Head of caudate nucleus (tissue), 42 donors: ENCODE data around the gene TASP1.

Experiments used
- DNase-seq, 42 donors: peaks; one replicate each; pipeline versions ENCODE4 v3.0.0 to v3.0.0-alpha.2; 2020 to 2021; ENCODE audit warnings: mixed read lengths in 7 of 42
- intact Hi-C: fragments of 100-400 bp; cut with DNase I; formaldehyde crosslinking; loops from one replicate; pipeline ENCODE4 v1.15.0; 2022

TASP1 gene

DNA sequence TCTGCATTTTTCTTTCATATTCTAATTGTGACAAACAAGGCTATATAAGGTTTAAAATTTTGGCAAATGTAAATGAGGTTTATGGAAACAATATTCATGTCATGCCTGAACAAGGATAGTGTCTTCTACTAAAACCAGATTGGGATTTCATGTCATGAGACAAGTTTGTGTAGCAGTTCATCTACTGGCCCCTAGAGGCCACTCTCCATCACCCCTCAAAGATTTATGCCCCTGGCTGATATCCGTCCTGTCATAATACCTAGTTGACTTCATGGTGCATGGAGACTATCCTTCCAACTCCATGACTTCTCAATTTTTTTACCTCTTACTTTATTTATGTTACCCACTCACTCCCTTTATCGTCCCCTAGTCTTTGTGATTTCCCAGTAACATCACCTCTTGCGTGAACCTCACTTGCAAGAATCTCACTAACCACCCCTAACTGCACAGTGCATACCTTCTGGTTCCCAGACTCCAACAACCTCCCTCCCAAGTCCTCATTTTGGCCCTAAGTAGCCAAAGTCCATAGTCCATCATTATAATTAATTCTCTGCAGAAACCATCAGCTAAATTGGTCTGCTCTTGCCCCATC, 179.8 kb downstream of the TASP1 start:
- DNase-seq, result peak in 2 of 42 donors; percentile 3 to 8

DNA sequence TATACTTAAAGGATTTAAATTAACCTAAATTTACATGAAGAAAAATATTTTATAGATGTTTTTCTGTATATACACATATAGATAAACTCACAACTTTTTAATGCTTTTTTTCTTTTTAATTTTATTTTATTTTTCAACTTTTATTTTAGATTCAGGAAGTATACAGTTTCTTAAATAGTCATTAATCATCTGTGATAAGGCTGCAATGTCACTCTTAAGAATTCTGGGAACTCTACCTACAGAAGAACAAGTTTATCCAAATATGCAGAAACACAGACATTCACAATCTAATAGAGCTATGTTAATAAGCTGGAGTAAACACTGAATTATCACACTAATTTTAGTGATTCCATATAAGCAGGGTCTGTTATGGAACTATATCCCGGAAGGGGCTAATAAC, 181.2 kb downstream of the TASP1 start:
- intact Hi-C loops, result no loop called here
- DNase-seq, result no peak

More for the DNA sequence above, 179.8 kb downstream of the TASP1 start:
- intact Hi-C loops, result no loop called here

DNA sequence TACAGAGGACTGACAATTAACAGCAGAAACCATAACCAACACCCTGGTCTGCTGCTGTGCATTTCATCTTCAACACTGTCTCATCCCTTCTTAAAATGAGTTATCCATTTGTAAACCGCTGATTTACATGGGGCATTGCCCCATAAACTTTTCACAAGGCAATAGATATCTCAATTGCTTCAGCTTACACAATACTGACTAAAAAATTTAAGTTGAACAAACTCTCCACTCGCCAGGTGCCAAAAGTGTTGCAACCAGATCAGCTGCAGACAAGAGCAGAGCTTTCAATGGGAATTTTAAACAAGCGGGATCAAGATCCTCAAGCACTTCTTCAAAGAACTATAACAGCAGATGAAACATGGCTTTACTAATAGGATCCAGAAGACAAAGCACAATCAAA, 183.0 kb downstream of the TASP1 start:
- DNase-seq, result no peak
- intact Hi-C loops, result no loop called here

DNA sequence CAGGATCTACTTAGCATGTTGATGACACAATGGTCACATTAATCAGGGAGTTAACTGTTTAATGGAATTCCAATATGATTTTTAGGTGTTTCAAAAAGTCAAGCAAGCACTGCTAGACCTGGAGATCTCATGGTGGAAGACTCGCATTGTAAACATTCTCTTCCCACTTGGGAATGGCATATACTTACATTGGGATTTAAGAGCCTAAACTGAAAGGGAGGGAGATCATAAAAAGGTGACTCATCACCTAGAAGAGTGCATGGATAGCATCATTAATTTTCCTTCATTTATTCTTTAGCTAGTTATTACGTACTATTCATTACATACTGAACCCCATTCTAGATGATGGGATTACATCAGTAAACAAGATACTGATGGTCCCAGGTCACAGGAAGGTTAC, 185.4 kb downstream of the TASP1 start:
- no peak for DNase-seq
- intact Hi-C loops, result no loop called here

DNA sequence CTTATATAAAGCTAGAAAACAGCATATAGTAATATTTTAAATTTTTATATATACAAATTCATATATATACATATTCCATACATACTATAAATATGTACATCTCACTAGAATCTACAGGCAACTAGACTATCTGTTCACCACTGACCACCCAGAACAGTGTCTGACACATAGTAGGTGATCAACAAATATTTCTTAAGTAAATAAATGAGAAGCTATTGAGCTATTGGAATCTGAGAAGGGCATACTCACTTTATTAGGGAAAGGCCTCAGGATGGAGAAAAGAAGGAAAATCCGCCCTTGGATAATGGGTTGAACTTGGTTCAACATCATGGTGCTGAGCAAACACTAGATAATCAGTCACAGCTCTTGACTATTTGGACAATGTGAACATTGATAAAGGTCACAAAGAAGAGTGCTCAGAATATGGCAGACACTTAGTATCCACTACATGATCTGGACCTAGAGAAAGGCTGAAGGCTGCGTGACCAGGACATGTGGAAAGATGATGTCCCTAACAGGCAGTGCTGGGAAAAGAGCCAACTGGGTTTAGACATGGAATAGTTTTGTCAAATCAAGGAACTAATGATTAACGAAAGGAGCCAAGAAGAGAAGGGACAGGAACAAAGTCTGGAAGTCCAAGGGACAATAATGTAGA, 186.1 kb downstream of the TASP1 start:
- intact Hi-C loops, result no loop called here
- DNase-seq, result no peak

DNA sequence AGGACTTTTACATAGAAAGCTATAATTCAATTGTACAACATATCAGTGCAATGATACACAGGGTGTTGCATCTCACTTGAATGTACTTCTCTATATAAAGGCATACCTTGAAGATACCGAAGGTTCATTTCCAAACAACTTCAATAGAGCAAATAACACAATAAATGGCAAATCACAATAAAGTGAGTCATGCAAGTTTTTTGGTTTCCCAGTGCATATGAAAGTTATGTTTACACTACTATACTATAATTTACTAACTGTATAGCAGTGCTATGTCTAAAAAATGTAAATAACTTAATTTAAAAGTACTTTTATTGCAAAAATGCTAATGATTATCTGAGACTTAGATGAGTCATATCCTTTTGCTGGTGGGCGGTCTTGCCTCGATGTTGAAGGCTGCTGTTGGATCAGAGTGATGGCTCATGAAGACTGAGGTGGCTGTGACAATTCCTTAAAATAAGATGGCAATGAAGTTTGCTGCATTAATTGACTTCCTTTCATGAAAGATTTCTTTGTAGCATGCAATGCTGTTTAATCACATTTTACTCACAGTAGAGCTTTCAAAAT, 188.8 kb downstream of the TASP1 start:
- peak in 28 of 42 donors; percentile 4 to 80 (median 44) for DNase-seq
- intact Hi-C loops, result no loop called here

DNA sequence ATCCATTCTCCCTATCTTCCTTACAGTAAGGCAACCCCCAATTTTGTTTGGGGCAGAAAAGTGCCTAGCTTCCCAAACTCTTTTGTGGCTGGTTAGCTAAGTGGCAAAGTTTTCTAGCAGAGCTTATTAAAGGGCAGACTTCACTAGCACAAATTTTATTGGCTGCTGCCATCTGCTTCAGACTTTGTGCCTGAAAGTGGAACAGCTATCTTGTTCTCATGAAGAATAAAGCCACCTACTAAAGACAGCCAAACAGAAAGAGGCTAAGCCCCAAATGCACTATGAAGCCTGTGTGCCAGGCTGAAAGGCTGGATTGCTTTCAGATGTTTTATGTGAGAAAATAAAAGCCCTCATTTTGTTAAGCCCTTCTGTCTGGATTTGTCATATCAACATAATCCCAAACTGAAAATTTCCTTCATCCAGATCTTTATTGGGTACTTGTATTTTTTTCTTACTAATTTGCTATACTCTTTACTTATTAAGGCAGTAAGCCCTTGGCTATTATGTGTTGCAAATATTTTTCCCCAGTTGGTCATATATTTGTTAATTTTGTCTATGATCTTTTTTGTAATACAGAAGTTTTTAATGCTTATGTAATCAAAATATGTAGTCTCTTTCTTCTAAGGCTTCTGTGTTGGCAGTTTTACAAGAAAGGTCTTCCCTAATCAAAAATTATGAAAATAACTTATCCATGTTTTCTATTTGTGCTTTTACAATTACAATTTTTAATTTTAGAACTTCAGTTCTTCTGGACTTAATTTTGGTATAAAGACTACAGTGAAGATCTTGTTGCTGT, 191.1 kb downstream of the TASP1 start:
- intact Hi-C loops, result no loop called here
- DNase-seq, result peak in 1 of 42 donors; percentile 36

DNA sequence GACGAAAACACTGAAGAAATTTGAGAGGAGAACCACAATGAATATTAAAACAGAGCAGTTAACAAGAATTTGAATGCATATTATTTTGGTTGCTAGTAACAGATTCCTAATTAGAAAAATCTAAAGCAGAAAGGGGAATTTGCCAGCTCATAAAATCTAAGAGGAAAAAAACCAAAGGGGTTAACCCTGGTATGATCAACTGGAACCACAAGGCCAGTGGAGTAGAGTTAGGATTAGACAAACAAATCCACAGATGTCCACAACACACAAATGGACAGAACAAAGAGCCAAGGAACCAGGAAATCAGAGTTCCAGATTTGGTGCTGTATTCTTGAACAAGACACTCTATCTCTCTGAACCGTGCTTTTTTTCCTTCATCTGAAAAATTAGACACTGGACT, 195.0 kb downstream of the TASP1 start:
- no peak for DNase-seq
- intact Hi-C loops, result no loop called here

DNA sequence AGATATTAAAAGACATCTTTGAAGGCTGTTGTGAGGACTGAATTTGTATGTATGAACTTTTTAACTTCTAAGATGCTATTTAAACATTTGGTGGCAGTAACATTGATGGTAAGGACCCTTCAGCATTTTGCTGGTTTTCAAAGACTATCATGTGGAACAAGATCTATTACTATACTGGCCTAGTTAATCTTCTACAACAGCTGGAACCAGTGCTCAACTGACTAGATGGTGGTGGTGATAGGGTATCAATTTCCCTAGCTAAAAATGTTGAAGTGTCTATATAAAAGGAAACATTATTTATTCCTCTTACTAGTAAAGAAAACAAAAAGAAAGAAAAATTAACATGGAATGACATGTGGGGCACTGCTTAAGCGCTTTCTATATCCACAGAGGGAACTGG, 195.7 kb downstream of the TASP1 start:
- DNase-seq, result no peak
- intact Hi-C loops, result no loop called here

DNA sequence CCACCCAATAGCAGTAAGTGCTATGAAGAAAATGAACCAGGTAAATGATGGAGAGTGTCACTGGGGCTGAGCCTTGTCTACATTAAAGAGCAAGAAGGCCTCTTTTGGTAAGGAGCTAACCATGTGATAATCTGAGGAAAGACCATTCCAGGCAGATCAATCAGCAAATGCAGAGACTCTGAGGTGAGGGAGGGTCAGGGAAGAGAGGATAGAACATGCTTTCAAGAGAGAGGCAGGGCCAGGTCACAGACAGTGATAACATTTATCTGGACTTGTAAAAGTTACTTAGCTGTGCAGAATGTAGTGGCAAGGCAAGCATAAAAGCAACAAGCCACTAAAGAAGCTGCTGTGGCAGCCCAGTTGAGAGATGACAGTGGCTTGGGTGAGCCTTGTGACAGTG, 197.3 kb downstream of the TASP1 start:
- intact Hi-C loops, result no loop called here
- DNase-seq, result no peak

DNA sequence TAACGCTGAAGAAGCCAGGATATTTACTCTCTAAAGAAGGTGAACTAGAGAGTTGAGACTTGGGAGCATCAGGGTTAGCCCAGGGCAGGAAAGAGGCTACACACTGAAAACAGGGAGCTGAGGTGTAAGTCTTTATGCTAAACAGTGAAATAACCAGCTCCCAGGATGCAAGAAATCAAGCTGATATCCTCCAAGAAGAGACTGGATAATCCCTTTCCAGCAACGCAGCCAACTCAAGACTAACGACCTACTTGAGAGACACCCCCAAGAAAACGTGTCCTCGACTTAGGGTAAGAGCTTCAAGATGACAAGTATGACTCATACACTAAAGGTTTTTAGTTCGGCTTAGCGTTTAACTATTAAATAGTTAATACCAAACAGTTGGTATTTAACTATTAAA, 202.2 kb downstream of the TASP1 start:
- intact Hi-C loops, result no loop called here
- peak in 11 of 42 donors; percentile 6 to 59 (median 44) for DNase-seq

DNA sequence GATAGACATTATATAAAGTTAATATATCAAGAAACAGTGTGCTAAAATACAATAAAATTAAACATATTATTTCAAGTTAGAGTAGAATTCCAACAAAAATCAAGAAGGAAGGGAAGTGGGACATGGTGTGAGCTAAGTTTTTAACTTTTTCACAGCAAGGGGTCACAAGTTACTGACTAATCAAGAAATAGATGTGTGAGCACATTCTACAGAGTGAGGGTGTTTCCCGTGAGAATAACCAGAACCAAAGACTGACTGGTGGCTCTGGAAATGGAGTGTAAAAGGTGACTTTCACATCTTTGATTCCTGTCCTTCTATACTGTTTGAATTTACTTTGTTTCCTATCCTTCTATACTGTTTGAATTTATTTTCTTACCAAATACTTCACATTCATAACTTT, 206.6 kb downstream of the TASP1 start:
- DNase-seq, result no peak
- intact Hi-C loops, result no loop called here

DNA sequence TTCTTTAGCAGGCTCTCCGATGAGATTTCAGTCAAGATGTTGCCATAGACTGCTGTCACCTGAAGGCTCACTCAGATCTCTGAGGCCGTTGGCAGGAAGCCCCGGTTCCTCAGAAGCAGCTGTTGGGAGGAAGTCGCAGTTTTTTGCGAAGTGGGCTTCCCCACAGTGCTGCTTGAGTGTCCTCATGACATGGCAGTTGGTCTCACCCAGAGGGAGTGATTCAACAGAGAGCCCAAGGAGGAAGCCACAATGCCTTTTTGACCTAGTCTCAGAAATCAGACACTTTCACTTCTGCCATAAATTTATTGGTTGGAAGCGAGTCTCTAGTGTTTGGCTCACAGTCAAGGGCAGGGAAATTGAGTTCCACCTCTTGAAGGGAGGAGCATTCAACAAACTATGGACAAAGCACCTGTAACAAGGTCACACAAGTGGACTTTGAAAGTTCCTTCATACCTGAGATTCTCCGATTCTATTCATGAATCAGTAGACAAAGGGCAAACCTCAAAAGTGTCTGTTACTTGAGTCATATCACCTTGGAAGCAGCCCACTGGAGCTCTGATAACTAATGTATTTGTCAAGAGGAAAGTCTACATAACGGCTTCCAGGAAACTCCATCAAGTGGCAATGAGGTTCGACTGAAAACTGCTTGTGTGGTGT, 208.3 kb downstream of the TASP1 start:
- intact Hi-C loops, result no loop called here
- DNase-seq, result no peak

DNA sequence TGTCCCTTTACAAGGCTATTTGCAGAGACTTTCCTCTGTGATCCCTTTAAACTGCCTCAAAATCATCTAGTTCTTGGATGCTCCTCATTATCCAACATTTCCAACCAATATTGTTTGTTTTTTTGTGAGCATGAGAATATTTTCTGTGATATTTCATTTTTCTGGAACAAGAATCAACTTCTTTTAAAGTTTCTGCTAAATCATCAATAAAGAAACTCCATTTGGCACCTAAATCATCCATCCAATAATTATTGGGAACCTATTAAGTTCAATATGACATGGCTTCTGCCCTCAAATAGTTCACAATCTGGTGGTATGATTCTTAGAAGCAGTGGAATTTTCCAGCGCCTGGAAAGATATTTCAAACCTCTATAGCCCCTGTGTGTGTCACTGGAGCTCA, 210.0 kb downstream of the TASP1 start:
- intact Hi-C loops, result no loop called here
- DNase-seq, result no peak

DNA sequence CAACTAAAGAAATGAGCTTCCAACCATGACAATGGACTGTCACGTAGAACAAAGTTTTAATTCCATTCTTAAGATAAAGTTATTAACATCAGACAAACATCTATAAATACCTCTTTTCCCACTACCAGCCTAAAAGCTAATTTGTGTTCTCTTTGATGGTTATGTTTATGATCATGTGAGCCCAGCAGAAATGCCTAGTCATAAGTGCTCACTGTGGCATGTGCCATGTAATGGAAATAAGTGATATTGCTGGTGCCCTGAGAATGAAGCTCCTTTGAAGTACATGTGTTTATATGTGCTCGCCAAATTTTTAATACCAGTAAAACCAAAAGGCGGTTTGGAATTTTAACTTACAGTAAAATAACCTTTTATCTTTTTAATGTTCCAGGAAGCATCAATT, 211.9 kb downstream of the TASP1 start:
- no peak for DNase-seq
- intact Hi-C loops, result no loop called here

DNA sequence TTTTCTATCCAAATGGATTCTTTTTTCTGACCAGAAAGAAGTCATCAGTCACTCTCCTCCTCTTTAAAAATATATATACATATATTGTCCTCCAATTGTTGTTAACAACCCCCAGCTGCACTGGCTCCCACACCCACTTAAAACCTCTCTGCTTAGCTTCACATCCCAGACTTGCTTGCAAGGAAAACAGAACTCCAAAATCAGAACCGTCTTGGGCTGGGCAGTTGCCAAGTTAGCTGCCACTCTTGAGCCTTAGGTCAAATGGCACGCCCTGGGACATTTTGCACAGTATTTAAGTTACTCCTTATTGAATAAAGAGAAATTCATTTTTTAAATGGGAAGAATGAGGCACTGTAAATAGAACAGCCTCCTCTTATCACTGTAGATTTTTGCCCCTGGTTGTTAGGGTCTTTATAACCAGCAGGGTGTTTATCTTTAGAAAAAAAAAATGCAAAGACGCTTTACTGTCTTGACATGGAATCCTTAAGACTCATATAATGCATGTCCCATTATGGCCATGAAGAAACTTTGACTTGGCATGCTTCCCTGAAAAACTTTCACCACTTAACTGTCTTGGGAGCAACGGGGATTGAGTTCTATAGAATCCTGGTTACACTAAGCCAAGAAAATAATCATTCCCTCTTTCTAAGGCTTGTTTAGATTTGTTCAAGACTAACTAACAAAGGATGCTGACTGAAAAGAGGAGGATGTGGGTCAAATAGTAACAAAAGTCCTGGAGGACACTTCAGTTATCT, 213.2 kb downstream of the TASP1 start:
- intact Hi-C loops, result no loop called here
- DNase-seq, result peak in 1 of 42 donors; percentile 27

DNA sequence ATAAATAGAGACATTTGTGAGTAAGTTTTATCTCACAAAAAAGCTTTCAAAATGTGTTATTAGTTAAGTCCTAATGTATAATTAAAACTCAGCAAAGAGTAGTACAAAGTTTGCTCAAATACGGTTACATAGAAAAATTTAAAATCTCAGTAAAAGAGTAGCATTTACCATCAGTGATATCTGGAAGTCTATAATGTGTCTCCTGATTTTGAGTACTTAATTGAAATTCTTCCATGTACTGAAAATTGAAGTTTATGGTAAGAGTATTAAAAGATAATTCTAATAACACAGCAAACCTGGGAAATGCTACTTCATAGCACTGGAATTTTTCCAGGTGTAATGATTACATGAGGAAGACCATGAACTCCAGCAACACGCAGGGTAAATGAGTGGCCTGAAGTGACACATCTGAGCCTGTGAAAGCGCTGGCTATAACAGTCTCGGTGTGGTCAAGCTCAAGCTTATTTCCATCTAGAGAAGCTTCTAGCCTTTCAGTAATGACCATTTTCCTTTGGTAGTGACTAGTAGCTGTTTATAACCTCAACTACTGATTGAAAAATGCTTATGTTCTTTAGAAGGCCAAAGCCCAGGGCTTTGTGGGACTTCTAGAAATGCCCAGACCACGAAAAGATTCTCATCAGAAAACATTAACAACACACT, 214.4 kb downstream of the TASP1 start:
- intact Hi-C loops, result no loop called here
- DNase-seq, result no peak

DNA sequence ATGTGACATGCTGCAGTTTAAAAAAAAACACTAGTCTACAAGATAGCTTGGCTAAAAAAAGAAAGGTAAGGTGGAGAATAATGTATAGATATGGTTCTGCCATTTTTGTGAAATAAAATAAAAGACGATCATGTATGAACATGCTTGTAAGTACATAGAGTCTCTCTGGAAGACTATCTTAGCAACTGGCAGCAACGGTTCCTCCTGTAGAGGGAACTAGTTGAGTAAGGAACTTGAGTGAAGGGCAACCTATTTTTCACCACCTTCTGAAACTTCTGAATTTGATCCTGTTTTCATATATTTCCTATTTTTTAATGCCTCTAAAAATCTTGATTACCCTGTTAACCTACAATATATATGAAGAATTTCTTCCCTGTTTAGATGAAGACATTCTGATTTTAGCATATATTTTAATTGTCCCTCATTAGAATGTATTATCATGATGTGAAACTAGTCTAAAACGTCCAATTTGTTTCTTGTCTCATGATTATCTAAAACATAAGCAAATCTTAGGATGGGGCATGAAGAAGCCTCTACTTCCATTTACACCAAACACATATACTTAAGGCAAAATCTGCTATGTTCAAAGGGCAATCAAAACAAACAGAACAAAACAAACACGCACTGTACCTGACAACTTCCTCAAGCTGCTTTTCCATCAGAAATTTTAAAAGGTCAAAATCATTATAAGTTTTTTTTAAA, 215.1 kb downstream of the TASP1 start:
- intact Hi-C loops, result no loop called here
- DNase-seq, result no peak
